Cardiac muscle cell (in vitro differentiated cells and primary cell): ENCODE data around the gene RPL39L. TPM values are rescaled to one million over a fixed set of nuclear protein-coding genes. Genes with fewer than 3 reads are reported as not detected.

Experiments
- DNase-seq, 2 donors: peaks; one replicate each; pipeline versions ENCODE4 v3.0.0 to v3.0.0-alpha.2; 2010 to 2017; ENCODE audit warnings: low read depth in 1 of 2, low spot score in 1 of 2
- H3K27ac ChIP-seq: fragments of 200-600 bp; sonication (generic); 2 replicates; pipeline ENCODE4 v1.5.1; 2016
- H3K27me3 ChIP-seq: fragments of 200-600 bp; sonication (generic); 2 replicates; pipeline ENCODE4 v1.6.0; 2016; ENCODE audit warnings: control low read depth
- H3K36me3 ChIP-seq: fragments of 200-600 bp; sonication (generic); 2 replicates; pipeline ENCODE4 v1.5.1; 2016; ENCODE audit warnings: control low read depth
- H3K4me1 ChIP-seq: fragments of 200-600 bp; sonication (generic); 2 replicates; pipeline ENCODE4 v1.8.1; 2017; ENCODE audit warnings: low read depth, mild to moderate bottlenecking, mixed run types
- H3K4me3 ChIP-seq: fragments of 200-600 bp; sonication (generic); 2 replicates; pipeline ENCODE4 v1.5.1; 2016; ENCODE audit warnings: mild to moderate bottlenecking
- H3K9me3 ChIP-seq: fragments of 200-600 bp; sonication (generic); 2 replicates; pipeline ENCODE4 v1.5.1; 2017; ENCODE audit warnings: low read depth, mild to moderate bottlenecking, control low read depth
- CTCF ChIP-seq: IDR thresholded peaks from 2 replicates; pipeline ENCODE4 v1.5.1; 2012; ENCODE audit warnings: low read depth, mild to moderate bottlenecking, low read length
- polyA plus RNA-seq: library from polyadenylated mRNA; unstranded; fragments of >200 nt; fragmentation: Nextera tagmentation; extraction: Ambion mirVana; gene quantifications from 2 replicates; pipeline ENCODE4 v1.2.1, GENCODE V29; 2016
- total RNA-seq: library from RNA; depleted of rRNA; stranded (reverse); fragments of >200 nt; gene quantifications from 2 replicates; pipeline ENCODE4 v1.2.3, GENCODE V29; 2016

RPL39L gene
- total and polyA plus RNA-seq, 2 experiments from 2014 or later = 24.8 to 56.2 TPM

DNA sequence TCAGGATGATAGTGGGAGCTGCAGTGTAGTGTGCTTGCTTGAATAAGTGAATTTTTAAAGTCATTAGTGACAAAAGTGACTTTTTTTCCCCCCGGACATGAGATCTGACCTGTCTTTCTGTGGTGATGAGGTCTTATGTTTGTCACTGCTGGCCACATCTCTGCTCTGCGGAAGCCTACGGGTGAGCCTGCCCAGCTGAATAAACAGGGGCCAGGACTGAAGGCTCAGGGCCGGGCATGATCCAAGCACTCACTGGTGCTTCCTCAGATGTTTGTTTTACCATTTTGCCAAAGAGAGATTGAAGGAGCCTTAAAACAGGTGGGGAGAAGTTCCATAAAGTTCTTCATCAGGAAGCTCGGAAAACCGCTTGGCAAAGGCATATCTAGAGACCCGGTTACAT is 35.0 kb downstream of the RPL39L start:
- TF ChIP-seq CTCF = no peak
- H3K9me3 ChIP-seq = no peaks in the 10 kb centered on the region
- no peaks in the 10 kb centered on the region for H3K4me1 ChIP-seq
- H3K4me3 ChIP-seq = no peak overlapping the region
- no peaks in the 10 kb centered on the region for H3K27me3 ChIP-seq
- H3K27ac ChIP-seq = no peak overlapping the region
- H3K36me3 ChIP-seq = no peaks in the 10 kb centered on the region
- DNase-seq = peak in 1 of 2 donors; percentile 8

GRCh38 chr3:187103251-187103650 is 36.0 kb downstream of the RPL39L start:
- H3K9me3 ChIP-seq = no peaks in the 10 kb centered on the region
- DNase-seq = no peak
- H3K27ac ChIP-seq = no peak overlapping the region
- no peaks in the 10 kb centered on the region for H3K27me3 ChIP-seq
- no peak overlapping the region for H3K4me3 ChIP-seq
- H3K36me3 ChIP-seq = no peaks in the 10 kb centered on the region
- no peaks in the 10 kb centered on the region for H3K4me1 ChIP-seq
- no peak for TF ChIP-seq CTCF

GRCh38 chr3:187102073-187102634 is 37.1 kb downstream of the RPL39L start:
- H3K36me3 ChIP-seq = no peaks in the 10 kb centered on the region
- TF ChIP-seq CTCF = no peak
- DNase-seq = no peak
- H3K27ac ChIP-seq = no peak overlapping the region
- no peaks in the 10 kb centered on the region for H3K4me1 ChIP-seq
- H3K4me3 ChIP-seq = no peak overlapping the region
- H3K27me3 ChIP-seq = no peaks in the 10 kb centered on the region
- H3K9me3 ChIP-seq = no peaks in the 10 kb centered on the region

- Histone ChIP-seq H3K4me1 (no peaks in the 10 kb centered on the region), H3K27me3 (no peaks in the 10 kb centered on the region), H3K27ac (no peak overlapping the region), H3K4me3 (no peak overlapping the region), H3K36me3 (no peaks in the 10 kb centered on the region), H3K9me3 (no peaks in the 10 kb centered on the region)
- DNase-seq = peak; percentile 30 to 96
- TF ChIP-seq CTCF = no peak
These were observed 37.9 kb downstream of the RPL39L start for GRCh38 chr3:187101184-187102072.

GRCh38 chr3:187098923-187099512 is 40.3 kb downstream of the RPL39L start:
- Histone ChIP-seq H3K27ac (no peak overlapping the region), H3K27me3 (no peaks in the 10 kb centered on the region), H3K9me3 (no peaks in the 10 kb centered on the region), H3K36me3 (no peaks in the 10 kb centered on the region), H3K4me3 (no peak overlapping the region), H3K4me1 (no peaks in the 10 kb centered on the region)
- TF ChIP-seq CTCF = no peak
- no peak for DNase-seq
